HFF-Myc (cell line): ENCODE measurements around the gene RPL12.

Experiments
- DNase-seq: peaks from one replicate; pipeline ENCODE4 v3.0.0-alpha.2; 2011; ENCODE audit warnings: low read depth; ENCODE audit errors: extremely low read depth
- H3K4me3 ChIP-seq: replicated peaks from 2 replicates; pipeline ENCODE4 v1.5.1; 2011; ENCODE audit warnings: low read depth, mild to moderate bottlenecking, control low read depth, low read length
- CTCF ChIP-seq: IDR thresholded peaks from 2 replicates; pipeline ENCODE4 v1.5.1; 2012; ENCODE audit warnings: mild to moderate bottlenecking, low read depth, low read length, control low read depth; ENCODE audit errors: missing control alignments

The RPL12 gene

GRCh38 chr9:127450830-127451607, at the start of gene RPL12, which contains the start of gene LRSAM1:
RPL12 (minus strand) TSS chr9:127451406; CDS start chr9:127451317, 89 bp downstream.
LRSAM1 (plus strand) TSS chr9:127451510; CDS start chr9:127454528, 3,018 bp downstream.
- no peak for TF ChIP-seq CTCF
- peak; percentile 89 for DNase-seq
- H3K4me3 ChIP-seq = peak within 1 kb of the TSS; percentile 100

GRCh38 chr9:127500862-127501261, 49.7 kb upstream of the RPL12 start:
- H3K4me3 ChIP-seq = no peak overlapping the region
- DNase-seq = no peak
- TF ChIP-seq CTCF = no peak

GRCh38 chr9:127500399-127500798, 49.2 kb upstream of the RPL12 start:
- TF ChIP-seq CTCF = no peak
- DNase-seq = no peak
- no peak overlapping the region for H3K4me3 ChIP-seq

- DNase-seq = no peak
- no peak overlapping the region for H3K4me3 ChIP-seq
- no peak for TF ChIP-seq CTCF
Observed at GRCh38 chr9:127498298-127498697, 47.1 kb upstream of the RPL12 start.

GRCh38 chr9:127497656-127498290, 46.6 kb upstream of the RPL12 start:
- no peak for TF ChIP-seq CTCF
- no peak for DNase-seq
- no peak overlapping the region for H3K4me3 ChIP-seq

GRCh38 chr9:127496974-127497373, 45.8 kb upstream of the RPL12 start:
- no peak overlapping the region for H3K4me3 ChIP-seq
- no peak for DNase-seq
- TF ChIP-seq CTCF = no peak
